Testis (tissue), 2 donors: Measurements from ENCODE around the gene SLC25A44.

Experiments
- CTCF ChIP-seq, 3 experiments: fragments of 450-650 bp in 2 of 3; fragments of 200-600 bp in 1 of 3; sonication (generic) in 1 of 3; IDR thresholded peaks; one replicate each; pipeline ENCODE4 v1.5.1; 2016 to 2019; ENCODE audit warnings: antibody characterized with exemption in 3 of 3, mild to moderate bottlenecking in 2 of 3, moderate library complexity in 1 of 3
- POLR2A ChIP-seq: fragments of 450-650 bp; IDR thresholded peaks from one replicate; pipeline ENCODE4 v1.6.1; 2017; ENCODE audit warnings: antibody characterized with exemption, mild to moderate bottlenecking, moderate library complexity

DNA sequence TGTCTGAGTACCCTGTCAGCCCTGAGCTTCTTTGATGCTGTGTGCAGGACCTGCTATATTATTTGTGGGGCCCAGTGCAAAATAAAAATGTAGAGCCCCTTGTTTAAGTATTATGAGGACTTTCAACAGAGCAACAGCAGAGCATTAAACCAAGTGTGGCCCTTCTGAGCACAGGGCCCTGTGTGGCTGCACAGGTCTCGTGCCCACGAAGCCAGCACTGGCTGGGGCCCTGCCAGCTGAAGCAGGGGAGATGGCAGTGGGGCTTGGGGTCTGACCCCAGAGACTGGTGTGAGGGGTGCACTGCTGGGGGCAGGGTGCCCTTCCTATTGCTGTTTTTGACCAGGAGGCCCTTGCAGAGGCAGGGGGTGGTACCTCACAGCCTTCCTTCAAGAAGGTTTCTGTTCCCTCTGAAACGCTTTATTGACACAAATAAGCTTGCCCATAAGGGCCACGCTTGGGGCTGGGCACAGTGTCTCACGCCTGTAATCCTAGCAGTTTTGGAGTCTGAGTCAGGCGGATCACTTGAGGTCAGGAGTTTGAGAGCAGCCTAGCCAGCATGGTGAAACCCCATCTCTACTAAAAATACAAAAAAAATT lies 42.7 kb upstream of the SLC25A44 start:
- TF ChIP-seq CTCF (IDR thresholded peaks at IDR 0.05): no peak
- TF ChIP-seq POLR2A: no peak
